ENCODE results near the gene ITPR3. TPM values are rescaled to one million over a fixed set of nuclear protein-coding genes. Genes with fewer than 3 reads are reported as not detected.

Gene ITPR3
- total and polyA plus RNA-seq, 8 donors = 14.1 to 149 (median 65.6) TPM

DNA sequence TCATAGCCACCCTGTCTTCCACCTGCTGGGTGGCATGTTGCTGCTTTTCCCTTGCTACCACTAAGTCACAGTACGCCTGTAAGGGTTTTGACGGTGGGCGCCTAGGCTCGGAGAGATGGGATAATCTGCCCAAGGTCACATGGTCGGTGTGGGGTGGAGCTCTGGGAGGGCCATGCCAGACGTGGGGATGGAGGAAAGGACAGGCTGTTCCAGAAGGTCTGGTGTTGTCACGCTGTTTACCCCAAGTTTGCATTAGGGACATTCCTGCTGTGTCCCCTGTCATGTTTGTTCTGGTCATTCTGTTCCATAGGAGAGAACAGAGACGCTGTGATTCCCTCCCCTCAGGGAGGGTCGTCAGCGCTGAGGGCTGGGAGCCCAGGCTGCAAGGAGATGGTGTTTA lies 109.5 kb downstream of the ITPR3 start:
- Histone ChIP-seq H3K9me3 (no peaks in the 10 kb centered on the region), H3K4me1 (peaks cover 0 to 7% (median 3%) of the 10 kb centered on the region in 4 donors), H3K27ac (no peak overlapping the region), H3K27me3 (no peaks in the 10 kb centered on the region), H3K4me3 (no peak overlapping the region), H3K36me3 (peaks cover 0 to 5% (median 0%) of the 10 kb centered on the region in 4 donors)
- intact Hi-C loops (cut with DNase I; ENCODE audit: low total_unique reads) = no loop called here
- TF ChIP-seq POLR2A (IDR thresholded peaks at IDR 0.05) (no peak), CTCF (IDR thresholded peaks at IDR 0.05) (no peak), EP300 (IDR thresholded peaks at IDR 0.05) (no peak), POLR2AphosphoS5 (IDR thresholded peaks at IDR 0.05) (no peak)
- DNase-seq = no peak
- WGBS, 5 donors = 63 to 78% (median 73%) methylated on average over 10 of the region's 10 CpGs

DNA sequence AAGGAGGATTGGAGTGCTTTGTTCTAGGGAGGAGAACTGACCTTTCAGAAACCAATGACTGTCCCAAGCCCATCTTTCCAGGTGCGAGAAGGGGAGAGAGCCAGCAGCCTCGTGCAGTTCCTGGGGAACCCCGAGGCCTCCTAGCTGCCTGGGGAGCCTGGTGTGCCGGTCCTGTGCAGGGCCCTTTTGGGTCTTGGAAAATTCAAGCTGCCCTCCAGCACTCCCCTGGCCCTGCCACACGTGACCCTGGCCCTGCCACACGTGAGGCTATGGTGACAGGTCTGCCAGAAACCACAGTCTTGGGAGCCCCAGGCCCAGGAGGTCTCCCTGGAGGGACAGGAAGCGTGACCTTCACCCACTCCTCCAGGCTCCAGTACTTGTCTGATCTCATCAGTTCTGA lies 109.9 kb downstream of the ITPR3 start:
- Histone ChIP-seq H3K27ac (peak overlapping the region in 1 of 5 donors; percentile 17), H3K27me3 (no peaks in the 10 kb centered on the region), H3K9me3 (no peaks in the 10 kb centered on the region), H3K4me3 (no peak overlapping the region), H3K36me3 (peaks cover 0 to 5% (median 0%) of the 10 kb centered on the region in 4 donors), H3K4me1 (peaks cover 0 to 7% (median 3%) of the 10 kb centered on the region in 4 donors)
- intact Hi-C loops (cut with DNase I; ENCODE audit: low total_unique reads) = no loop called here
- TF ChIP-seq POLR2A (IDR thresholded peaks at IDR 0.05) (no peak), EP300 (IDR thresholded peaks at IDR 0.05) (no peak), POLR2AphosphoS5 (IDR thresholded peaks at IDR 0.05) (no peak), CTCF (IDR thresholded peaks at IDR 0.05) (no peak)
- 64 to 84% (median 77%) methylated on average over 5 to 7 of the region's 7 CpGs for WGBS, 5 donors
- DNase-seq = no peak

DNA sequence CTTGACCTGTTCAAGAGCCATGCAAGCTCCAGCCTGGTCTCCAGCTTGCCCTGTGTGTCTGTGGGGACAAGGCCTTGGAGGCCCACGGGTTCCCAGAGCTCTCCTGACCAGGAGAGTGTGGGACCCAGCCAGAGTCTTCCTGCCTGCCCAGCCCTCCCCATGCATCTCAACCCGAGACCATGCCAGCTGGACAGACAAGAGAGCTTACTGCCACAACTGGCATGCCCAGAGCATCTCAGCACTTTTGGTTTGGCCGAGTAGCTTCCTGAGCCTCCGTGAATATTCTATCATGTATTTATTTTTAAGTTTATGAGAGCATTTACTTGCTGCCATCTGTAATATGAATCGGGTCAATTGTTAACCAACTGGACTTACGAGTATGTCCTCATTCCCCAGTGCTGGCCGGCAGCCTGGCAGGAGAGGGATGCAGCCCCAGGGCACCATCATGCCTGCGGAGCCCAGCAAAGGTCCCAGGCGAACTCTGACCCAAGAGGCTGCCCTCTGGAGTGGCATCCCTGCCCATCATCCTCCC lies 110.7 kb downstream of the ITPR3 start:
- Histone ChIP-seq H3K4me1 (peaks cover 0 to 7% (median 3%) of the 10 kb centered on the region in 4 donors), H3K27me3 (no peaks in the 10 kb centered on the region), H3K36me3 (peaks cover 0 to 5% (median 0%) of the 10 kb centered on the region in 4 donors), H3K27ac (peak overlapping the region in 2 of 5 donors; percentile 3 to 17), H3K4me3 (no peak overlapping the region), H3K9me3 (no peaks in the 10 kb centered on the region)
- DNase-seq = peak in 1 of 2 donors; percentile 50
- TF ChIP-seq EP300 (IDR thresholded peaks at IDR 0.05) (no peak), CTCF (IDR thresholded peaks at IDR 0.05) (no peak), POLR2A (IDR thresholded peaks at IDR 0.05) (no peak), POLR2AphosphoS5 (IDR thresholded peaks at IDR 0.05) (no peak)
- intact Hi-C loops (cut with DNase I; ENCODE audit: low total_unique reads) = no loop called here
- WGBS, 5 donors = 39 to 81% (median 72%) methylated on average over 9 of the region's 9 CpGs

- 86 to 93% (median 91%) methylated on average over 4 to 6 of the region's 6 CpGs for whole genome bisulfite sequencing, 5 donors
- peaks cover 0 to 7% (median 3%) of the 10 kb centered on the region in 4 donors for H3K4me1 ChIP-seq
- H3K9me3 ChIP-seq = no peaks in the 10 kb centered on the region
- H3K27me3 ChIP-seq = no peaks in the 10 kb centered on the region
- peaks cover 0 to 5% (median 0%) of the 10 kb centered on the region in 4 donors for H3K36me3 ChIP-seq
- H3K4me3 ChIP-seq = no peak overlapping the region
- intact Hi-C loops (cut with DNase I; ENCODE audit: low total_unique reads) = no loop called here
- no peak for TF ChIP-seq EP300 (IDR thresholded peaks at IDR 0.05)
- no peak for TF ChIP-seq POLR2AphosphoS5 (IDR thresholded peaks at IDR 0.05)
- no peak for TF ChIP-seq CTCF (IDR thresholded peaks at IDR 0.05)
- no peak for TF ChIP-seq POLR2A (IDR thresholded peaks at IDR 0.05)
- no peak for DNase-seq
- no peak overlapping the region for H3K27ac ChIP-seq
Observed at GRCh38 chr6:33732385-33732784, 111.3 kb downstream of the ITPR3 start.
